ENCODE measurements around the gene PAPSS2.

Gene PAPSS2

GRCh38 chr10:87753995-87754866 is 94.6 kb downstream of the PAPSS2 start:
- DNase-seq = no peak

- no peak for DNase-seq
Measured at GRCh38 chr10:87757685-87758084, 98.0 kb downstream of the PAPSS2 start.

GRCh38 chr10:87759551-87759950 is 99.9 kb downstream of the PAPSS2 start:
- DNase-seq = no peak

GRCh38 chr10:87760195-87760905 is 100.7 kb downstream of the PAPSS2 start:
- no peak for DNase-seq

- no peak for DNase-seq
Measured at GRCh38 chr10:87761153-87761552, 101.5 kb downstream of the PAPSS2 start.

- DNase-seq = no peak
Measured at GRCh38 chr10:87761892-87762291, 102.2 kb downstream of the PAPSS2 start.

GRCh38 chr10:87763086-87763861 is 103.6 kb downstream of the PAPSS2 start:
- DNase-seq = no peak

GRCh38 chr10:87764072-87764934 is 104.6 kb downstream of the PAPSS2 start:
- DNase-seq = no peak

GRCh38 chr10:87765666-87766376 is 106.1 kb downstream of the PAPSS2 start:
- DNase-seq = no peak

GRCh38 chr10:87767253-87767652 is 107.6 kb downstream of the PAPSS2 start:
- DNase-seq = no peak

- DNase-seq = no peak
Measured at GRCh38 chr10:87771871-87772500, 112.3 kb downstream of the PAPSS2 start.

- no peak for DNase-seq
Measured at GRCh38 chr10:87775766-87776165, 116.1 kb downstream of the PAPSS2 start.

- no peak for DNase-seq
Measured at GRCh38 chr10:87776328-87776727, 116.7 kb downstream of the PAPSS2 start.

- DNase-seq = no peak
Measured at GRCh38 chr10:87781545-87781944, 121.9 kb downstream of the PAPSS2 start.

- DNase-seq = no peak
Measured at GRCh38 chr10:87782721-87783120, 123.0 kb downstream of the PAPSS2 start.

- DNase-seq = no peak
Measured at GRCh38 chr10:87786421-87786820, 126.7 kb downstream of the PAPSS2 start.

GRCh38 chr10:87790185-87790584 is 130.5 kb downstream of the PAPSS2 start:
- no peak for DNase-seq

- DNase-seq = no peak
Measured at GRCh38 chr10:87794285-87794684, 134.6 kb downstream of the PAPSS2 start.

Measured in islet precursor cell (in vitro differentiated cells).